IMR-90 (cell line): ENCODE data around the gene CLDN2. TPM values are rescaled to one million over a fixed set of nuclear protein-coding genes. Genes with fewer than 3 reads are reported as not detected.

Source experiments
- ATAC-seq: fragments of 200-7000 bp; cut with Tn5 transposase; 2 replicates; pipeline ENCODE4 v1.9.1; 2020; ENCODE audit warnings: low read depth, mild to moderate bottlenecking, moderate library complexity
- BruUV-seq: library from RNA; stranded (reverse); fragments of 400-500 nt; replicated peaks from 2 replicates; lab custom pipeline; 2021; lab: Mats Ljungman, UMichigan
- CTCF ChIA-PET: fragments of 300-600 bp; formaldehyde crosslinking; extraction: SDS; loops from one replicate; lab custom pipeline; 2021; ENCODE audit warnings: antibody characterized with exemption; lab: Yijun Ruan, JAX
- POLR2A ChIA-PET: fragments of 300-600 bp; sonication (Branson Sonifier 250); formaldehyde crosslinking; loops from one replicate; lab custom pipeline; 2022; ENCODE audit warnings: antibody characterized with exemption; ENCODE audit not compliant: unreplicated experiment; lab: Charles Lee
- DNase-seq: peaks from one replicate; pipeline ENCODE4 v3.0.0; 2013
- H2AFZ ChIP-seq: replicated peaks from 2 replicates; pipeline ENCODE3; 2013; ENCODE audit warnings: low read length, mild to moderate bottlenecking; ENCODE audit not compliant: poor library complexity
- H2AK5ac ChIP-seq: 2 replicates; pipeline ENCODE4 v1.6.1; 2013; ENCODE audit warnings: low read depth, low read length, inconsistent platforms
- H2AK9ac ChIP-seq: replicated peaks from 2 replicates; pipeline ENCODE3; 2013; ENCODE audit warnings: mild to moderate bottlenecking, low read depth, low read length, moderate library complexity; ENCODE audit not compliant: poor library complexity
- H2BK120ac ChIP-seq: 2 replicates; pipeline ENCODE4 v1.6.1; 2013; ENCODE audit warnings: low read depth, low read length, inconsistent platforms
- H2BK15ac ChIP-seq: 3 replicates; pipeline ENCODE4 v1.6.1; 2013; ENCODE audit warnings: low read depth, low read length, inconsistent platforms
- H2BK20ac ChIP-seq: 2 replicates; pipeline ENCODE4 v1.6.1; 2013; ENCODE audit warnings: low read depth, mild to moderate bottlenecking, inconsistent platforms, low read length, moderate library complexity
- H2BK5ac ChIP-seq: 2 replicates; pipeline ENCODE4 v1.6.1; 2013; ENCODE audit warnings: mild to moderate bottlenecking, low read depth, low read length, inconsistent platforms; ENCODE audit not compliant: poor library complexity, severe bottlenecking
- H3K14ac ChIP-seq: replicated peaks from 2 replicates; pipeline ENCODE4 v1.6.1; 2013; ENCODE audit warnings: low read depth, low read length, inconsistent platforms
- H3K18ac ChIP-seq: 2 replicates; pipeline ENCODE4 v1.6.1; 2013; ENCODE audit warnings: low read depth, low read length, control low read depth
- H3K23ac ChIP-seq: 2 replicates; pipeline ENCODE4 v1.6.1; 2013; ENCODE audit warnings: low read depth, low read length, inconsistent platforms
- H3K27ac ChIP-seq: 2 replicates; pipeline ENCODE4 v1.5.1; 2013; ENCODE audit warnings: mild to moderate bottlenecking, control low read depth, low read length; ENCODE audit not compliant: insufficient read depth
- H3K27me3 ChIP-seq: 2 replicates; pipeline ENCODE4 v1.6.1; 2013; ENCODE audit warnings: low read length; ENCODE audit not compliant: control insufficient read depth, insufficient read depth
- H3K36me3 ChIP-seq: 2 replicates; pipeline ENCODE4 v1.6.1; 2013; ENCODE audit warnings: low read length, mixed read lengths; ENCODE audit not compliant: control insufficient read depth, insufficient read depth
- H3K4ac ChIP-seq: 2 replicates; pipeline ENCODE4 v1.6.1; 2013; ENCODE audit warnings: low read depth, low read length, inconsistent platforms
- H3K4me1 ChIP-seq: 2 replicates; pipeline ENCODE4 v1.6.1; 2013; ENCODE audit warnings: low read length, mixed read lengths; ENCODE audit not compliant: control insufficient read depth, insufficient read depth
- H3K4me2 ChIP-seq: 2 replicates; pipeline ENCODE4 v1.6.1; 2013; ENCODE audit warnings: low read depth, mild to moderate bottlenecking, control low read depth, low read length, moderate library complexity
- H3K4me3 ChIP-seq: 2 replicates; pipeline ENCODE4 v1.5.1; 2013; ENCODE audit warnings: low read depth, mild to moderate bottlenecking, control low read depth, low read length, moderate library complexity; ENCODE audit not compliant: insufficient read depth
- H3K56ac ChIP-seq: 2 replicates; pipeline ENCODE4 v1.6.1; 2013; ENCODE audit warnings: low read length, inconsistent platforms; ENCODE audit not compliant: insufficient read depth; ENCODE audit errors: extremely low read depth
- H3K79me1 ChIP-seq, 2 experiments: 2 replicates each; pipeline ENCODE4 v1.6.1; 2013; ENCODE audit warnings: low read length in 2 of 2, inconsistent platforms in 1 of 2, low read depth in 1 of 2
- H3K9ac ChIP-seq: 2 replicates; pipeline ENCODE4 v1.6.1; 2013; ENCODE audit warnings: low read depth, low read length, control low read depth
- H3K9me1 ChIP-seq: 2 replicates; pipeline ENCODE4 v1.6.1; 2013; ENCODE audit warnings: low read length, inconsistent platforms; ENCODE audit not compliant: insufficient read depth
- H3K9me3 ChIP-seq: 2 replicates; pipeline ENCODE4 v1.6.1; 2013; ENCODE audit warnings: low read length; ENCODE audit not compliant: control insufficient read depth, insufficient read depth
- H4K20me1 ChIP-seq: 2 replicates; pipeline ENCODE4 v1.6.1; 2013; ENCODE audit warnings: low read length, inconsistent platforms; ENCODE audit not compliant: insufficient read depth
- H4K5ac ChIP-seq: 2 replicates; pipeline ENCODE4 v1.6.1; 2013; ENCODE audit warnings: mild to moderate bottlenecking, low read depth, low read length, control low read depth
- H4K8ac ChIP-seq, 2 experiments: 2 replicates each; pipeline ENCODE4 v1.6.1; 2013; ENCODE audit warnings: low read depth in 2 of 2, low read length in 2 of 2, control low read depth in 1 of 2, inconsistent platforms in 1 of 2
- H4K91ac ChIP-seq: 2 replicates; pipeline ENCODE4 v1.6.1; 2013; ENCODE audit warnings: low read depth, low read length, inconsistent platforms; ENCODE audit not compliant: insufficient read depth
- CTCF ChIP-seq: conservative IDR thresholded peaks from 2 replicates; pipeline ENCODE4 v1.5.1; 2012; ENCODE audit warnings: mild to moderate bottlenecking, low read depth, low read length, improper control_type of control experiment
- MAZ ChIP-seq: IDR thresholded peaks from 2 replicates; pipeline ENCODE4 v1.6.1; 2012; ENCODE audit warnings: low read depth, mild to moderate bottlenecking, low read length, improper control_type of control experiment, moderate library complexity, borderline replicate concordance
- MXI1 ChIP-seq: IDR thresholded peaks from 2 replicates; pipeline ENCODE4 v1.6.1; 2012; ENCODE audit warnings: low read depth, mild to moderate bottlenecking, low read length, moderate library complexity, borderline replicate concordance
- NFE2L2 ChIP-seq: fragments of 150-350 bp; IDR thresholded peaks from 2 replicates; pipeline ENCODE4 v1.6.1; 2016; ENCODE audit warnings: low read depth, mild to moderate bottlenecking, low read length
- RAD21 ChIP-seq: IDR thresholded peaks from 2 replicates; pipeline ENCODE4 v1.6.1; 2012; ENCODE audit warnings: low read length, improper control_type of control experiment
- SMC3 ChIP-seq: fragments of 150-350 bp; IDR thresholded peaks from 2 replicates; pipeline ENCODE4 v1.6.1; 2016; ENCODE audit warnings: low read depth, mild to moderate bottlenecking, antibody characterized with exemption, low read length, moderate library complexity
- USF2 ChIP-seq: fragments of 150-350 bp; IDR thresholded peaks from 2 replicates; pipeline ENCODE4 v1.6.1; 2017; ENCODE audit warnings: mild to moderate bottlenecking, antibody characterized with exemption, low read length, low read depth
- WGBS, 2 experiments: methylation state at CpG; one replicate each; pipeline versions ENCODE4 v1.1.5 to v1.1.7; 2013; ENCODE audit warnings: missing lambda C conversion rate in 2 of 2; ENCODE audit not compliant: insufficient read length in 1 of 2; ENCODE audit errors: extremely low coverage in 2 of 2; 5-methylcytosine and 5-hydroxymethylcytosine counted together
- dilution Hi-C: fragments of 300-500 bp; cut with HindIII; formaldehyde crosslinking; loops from one replicate; pipeline ENCODE4 v1.14.3; 2018; ENCODE audit warnings: low sequenced_read_pairs; ENCODE audit not compliant: unreplicated experiment
- in situ Hi-C: fragments of 300-500 bp; cut with MboI; formaldehyde crosslinking; loops from 3 replicates; pipeline ENCODE4 v1.14.3; 2019; ENCODE audit warnings: low sequenced_read_pairs, inconsistent platforms, mixed read lengths
- intact Hi-C: fragments of 100-400 bp; cut with micrococcal nuclease; formaldehyde crosslinking; loops from 2 replicates; pipeline ENCODE4 v1.10.0; 2022
- polyA plus RNA-seq, 3 experiments: library from polyadenylated mRNA; depleted of rRNA; stranded (reverse); fragments of >200 nt; gene quantifications; 2 replicates each; pipeline ENCODE4 v1.2.3, GENCODE V29; 2012; ENCODE audit warnings: low replicate concordance in 1 of 3
- total RNA-seq: library from RNA; depleted of rRNA; stranded (reverse); fragments of >200 nt; gene quantifications from 2 replicates; pipeline ENCODE4 v1.2.3, GENCODE V29; 2012

Gene CLDN2
- total and polyA plus RNA-seq, 2 of the 4 experiments (the other 2 are of a cell fraction) = 0.03 TPM; not detected in 1

- BruUV-seq = no TSS peak
- Histone ChIP-seq H2AK5ac (no peak overlapping the region), H3K23ac (no peak overlapping the region), H3K4ac (no peak overlapping the region), H4K91ac (no peak overlapping the region), H3K4me2 (no peak overlapping the region), H3K27me3 (peaks cover 12% of the 10 kb centered on the region), H3K14ac (no peak overlapping the region), H4K5ac (no peak overlapping the region), H2BK15ac (no peak overlapping the region), H3K9ac (no peak overlapping the region), H4K20me1 (no peaks in the 10 kb centered on the region), H3K4me1 (no peaks in the 10 kb centered on the region), H3K79me1 (no peaks in the 10 kb centered on the region), H2BK5ac (no peak overlapping the region), H3K18ac (no peak overlapping the region), H3K9me3 (no peaks in the 10 kb centered on the region), H2AFZ (no peak overlapping the region), H3K27ac (no peak overlapping the region), H3K56ac (no peak overlapping the region), H2AK9ac (no peak overlapping the region), H3K4me3 (no peak overlapping the region), H4K8ac (no peak overlapping the region), H3K36me3 (no peaks in the 10 kb centered on the region), H3K9me1 (peaks cover 1% of the 10 kb centered on the region; the same call in 1 of the 2 replicates), H2BK120ac (no peak overlapping the region), H2BK20ac (no peak overlapping the region)
- CTCF ChIA-PET = no interaction called here
- no CpG with 5 or more reads among the region's 3 CpGs for WGBS, 2 experiments
- TF ChIP-seq USF2 (no peak), SMC3 (no peak), NFE2L2 (no peak), MAZ (no peak), MXI1 (no peak), RAD21 (no peak), CTCF (no peak)
- POLR2A ChIA-PET = no interaction called here
- no peak for DNase-seq
- ATAC-seq = no peak
- intact Hi-C loops (no loop called here), in situ Hi-C loops (no loop called here), dilution Hi-C loops (no loop called here)
Measured at GRCh38 chrX:106901341-106901740, 18.9 kb upstream of the CLDN2 start.
